ENCODE results near the gene PTPRG.
"Not testable (repeated sequence)": the region's sequence is repeated elsewhere in the genome, so short reads cannot be mapped to it uniquely, and the experiment has no call there.

PTPRG gene

DNA sequence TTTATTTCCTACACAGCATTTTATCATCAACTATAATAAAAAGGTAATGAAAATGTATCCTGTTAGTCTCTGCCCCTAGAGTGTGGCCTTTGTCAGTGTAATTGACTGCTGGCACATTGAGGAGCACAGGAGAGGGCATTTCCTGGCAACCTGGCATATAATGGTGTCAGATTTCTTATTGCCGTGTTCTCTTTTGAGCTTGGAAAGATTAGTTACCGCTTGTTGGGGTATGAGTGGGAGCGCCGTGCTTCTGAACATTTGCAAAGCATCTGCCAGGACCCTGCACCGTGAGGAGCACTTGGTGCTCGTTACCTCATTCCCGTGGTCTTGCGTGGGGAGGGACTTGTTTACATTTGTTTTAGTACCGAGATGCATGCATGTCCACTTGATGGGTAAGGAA, 124.4 kb downstream of the PTPRG start:
- no peak for DNase-seq (ENCODE audit: low spot score)

DNA sequence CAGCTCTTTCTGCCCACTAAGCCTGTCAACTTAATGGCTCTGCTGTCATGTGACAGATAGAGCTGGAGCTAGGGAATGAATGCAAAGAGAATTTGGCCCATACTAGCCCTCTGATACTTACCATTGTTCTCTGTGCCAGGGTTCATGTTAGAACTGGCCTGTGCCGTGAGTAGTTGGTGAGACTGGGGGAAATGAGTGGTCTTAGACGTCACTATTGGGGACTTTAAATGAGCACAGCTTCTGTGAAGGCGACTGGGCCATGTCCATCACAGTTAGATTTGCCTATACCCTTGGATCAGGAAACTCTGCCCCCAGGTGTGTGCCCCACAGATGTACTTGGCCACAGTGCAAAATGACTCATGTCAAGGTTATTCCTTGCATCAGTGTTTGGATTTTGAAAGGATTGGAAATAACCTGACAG, 124.9 kb downstream of the PTPRG start:
- no peak for DNase-seq (ENCODE audit: low spot score)

DNA sequence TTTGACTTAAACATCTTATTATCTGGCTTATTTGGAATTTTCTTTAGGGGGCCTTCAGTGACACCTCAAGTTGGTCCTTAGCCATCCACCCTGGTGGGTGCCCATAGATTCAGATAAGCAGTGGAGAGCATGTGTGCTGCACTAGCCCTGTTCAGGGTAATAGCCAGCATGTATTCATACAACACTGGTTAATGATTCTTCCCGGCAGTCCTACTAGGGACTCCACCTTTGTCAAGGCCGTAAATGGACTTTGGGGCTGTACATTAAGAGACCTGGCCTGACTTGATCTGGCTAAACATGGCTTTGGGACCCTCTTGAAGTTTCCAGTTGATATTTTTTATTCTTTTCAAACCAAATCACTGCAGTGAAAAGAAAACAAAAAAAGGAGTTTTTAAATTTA, 125.8 kb downstream of the PTPRG start:
- DNase-seq (ENCODE audit: low spot score), result no peak

DNA sequence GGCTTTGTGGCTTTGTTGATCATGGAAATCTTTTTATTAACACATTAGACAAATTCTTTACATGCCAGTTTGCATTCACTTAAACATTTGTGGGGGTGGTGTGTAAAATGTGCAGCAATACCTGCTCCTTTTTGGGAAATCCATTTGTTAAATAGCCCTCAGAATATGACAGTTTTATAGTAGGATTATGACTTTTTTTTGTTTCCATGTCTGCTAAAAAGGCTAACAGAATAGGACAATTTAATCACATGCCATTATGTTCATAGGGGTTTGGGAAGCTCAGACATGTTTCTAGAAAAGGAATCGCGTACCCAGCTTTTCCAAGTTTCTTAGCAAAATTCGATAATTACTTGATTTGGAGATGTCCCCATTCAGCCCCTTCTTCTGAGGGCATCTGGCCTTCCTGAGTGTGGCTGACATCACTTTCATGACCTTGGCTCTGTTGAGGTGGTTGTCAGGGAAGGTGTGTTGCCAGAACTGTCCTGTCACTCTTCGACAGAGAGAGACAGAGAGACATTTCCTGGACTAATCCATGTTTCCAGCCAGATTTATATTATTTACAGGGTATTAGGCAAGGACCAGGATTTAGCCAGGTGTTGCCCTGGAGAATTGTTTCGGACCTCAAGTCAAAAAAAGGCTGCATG, 126.4 kb downstream of the PTPRG start:
- no peak for DNase-seq (ENCODE audit: low spot score)

- DNase-seq (ENCODE audit: low spot score), result no peak
Observed at GRCh38 chr3:61688307-61688984, 127.1 kb downstream of the PTPRG start.

- no peak for DNase-seq (ENCODE audit: low spot score)
Observed at GRCh38 chr3:61690016-61690415, 128.6 kb downstream of the PTPRG start.

DNA sequence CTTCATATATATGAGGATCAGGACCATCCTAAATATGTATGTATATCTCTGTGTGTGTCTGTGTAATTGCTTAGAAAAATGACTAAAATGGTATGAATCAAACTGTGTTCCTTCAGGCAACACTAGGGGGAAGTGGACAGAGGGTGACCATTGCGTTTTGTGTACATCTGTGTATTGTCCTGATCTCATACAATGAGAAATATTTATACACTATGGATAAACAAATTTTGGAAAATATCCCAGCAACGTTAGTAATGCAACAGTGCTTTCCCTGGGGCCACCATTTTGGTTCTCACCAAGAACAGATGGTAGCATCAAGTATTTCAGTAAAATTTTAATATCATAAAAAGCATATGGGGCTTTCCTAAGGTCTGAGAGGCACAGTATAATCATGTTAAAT, 130.1 kb downstream of the PTPRG start:
- DNase-seq (ENCODE audit: low spot score), result no peak

DNA sequence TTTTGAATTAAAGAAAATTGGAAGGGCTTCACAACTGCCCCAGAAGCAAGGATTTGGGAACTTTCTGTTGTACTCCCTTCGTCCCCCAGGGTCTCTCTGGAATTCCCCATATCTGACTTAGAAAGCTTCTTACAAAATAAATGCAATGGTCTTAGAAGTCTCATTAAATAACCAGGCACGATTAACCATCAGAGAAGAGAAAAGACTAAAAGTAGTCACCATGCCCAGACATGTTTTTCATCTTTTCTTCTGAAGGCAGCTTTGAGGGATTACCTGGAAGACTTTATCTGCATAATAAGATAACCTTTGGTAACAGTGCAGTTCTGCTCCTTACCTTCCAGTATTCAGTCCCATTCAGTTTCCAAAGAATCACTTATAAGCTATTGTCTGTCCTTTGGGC, 135.9 kb downstream of the PTPRG start:
- no peak for DNase-seq (ENCODE audit: low spot score)

DNA sequence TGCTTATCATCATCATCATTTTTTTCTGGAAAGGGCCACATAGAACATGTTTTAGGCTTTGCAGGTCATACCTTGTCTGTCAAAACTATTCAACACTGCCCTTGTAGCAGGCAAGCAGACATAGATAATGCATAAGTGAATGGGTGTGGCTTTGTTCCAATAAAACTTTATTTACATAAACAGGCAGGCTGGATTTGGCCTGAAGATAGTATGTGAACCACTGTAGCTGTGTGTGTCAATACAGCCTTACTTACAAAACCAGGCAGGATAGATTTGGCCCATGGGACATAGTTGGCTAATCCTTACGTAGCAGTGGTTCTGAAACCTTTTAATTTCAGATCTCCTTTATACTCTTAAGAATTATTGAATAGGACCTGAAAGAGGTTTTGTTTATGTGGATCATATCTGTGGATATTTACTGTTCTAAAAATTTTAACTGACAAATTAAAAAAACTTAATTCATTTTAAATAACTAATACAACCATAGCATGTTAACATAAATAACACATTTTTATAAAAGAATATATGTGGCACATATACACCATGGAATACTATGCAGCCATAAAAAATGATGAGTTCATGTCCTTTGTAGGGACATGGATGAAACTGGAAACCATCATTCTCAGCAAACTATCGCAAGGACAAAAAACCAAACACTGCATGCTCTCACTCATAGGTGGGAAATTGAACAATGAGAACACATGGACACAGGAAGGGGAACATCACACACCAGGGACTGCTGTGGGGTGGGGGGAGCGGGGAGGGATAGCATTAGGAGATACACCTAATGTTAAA, 137.1 kb downstream of the PTPRG start:
- DNase-seq (ENCODE audit: low spot score), result not testable (repeated sequence)

DNA sequence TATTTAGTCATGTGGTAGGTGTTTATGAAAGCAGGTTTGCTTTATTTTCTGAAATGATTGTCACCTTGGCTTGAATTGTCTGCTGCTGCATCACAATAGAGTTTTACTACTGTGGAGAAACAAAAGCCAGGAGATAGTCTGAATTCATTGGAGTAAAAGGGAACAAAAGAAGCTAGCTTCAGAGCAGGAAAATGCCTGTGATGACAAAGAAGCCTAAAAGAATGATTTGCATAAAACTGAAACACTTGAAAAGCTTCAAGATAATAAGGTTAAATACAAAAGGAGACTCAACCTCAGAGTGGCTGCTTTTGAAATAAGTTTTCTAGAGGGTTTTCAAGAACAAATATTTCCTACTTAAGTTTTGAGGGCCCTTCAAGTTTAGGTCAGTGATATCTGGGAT, 138.3 kb downstream of the PTPRG start:
- no peak for DNase-seq (ENCODE audit: low spot score)

DNA sequence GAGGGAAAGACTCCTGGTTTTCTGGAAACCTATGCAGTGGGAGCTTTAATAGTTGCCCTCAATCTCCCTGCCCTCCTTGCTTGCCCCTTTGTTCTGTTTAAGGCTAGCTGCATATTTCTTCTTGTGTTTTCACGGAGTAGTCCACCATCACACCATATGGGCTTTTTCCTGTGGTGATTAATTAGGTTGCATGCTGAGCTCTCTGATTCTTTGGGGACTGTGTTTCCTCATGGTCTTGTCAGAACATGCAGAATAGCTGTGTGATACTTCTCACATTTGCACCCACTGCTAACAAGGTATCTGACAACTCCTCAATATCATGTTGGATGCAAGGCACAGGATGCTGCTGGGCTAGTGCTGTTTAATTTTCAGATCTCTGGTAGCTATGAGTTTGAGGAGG, 139.6 kb downstream of the PTPRG start:
- DNase-seq (ENCODE audit: low spot score), result no peak

- DNase-seq (ENCODE audit: low spot score), result no peak
Observed at GRCh38 chr3:61702453-61702852, 141.1 kb downstream of the PTPRG start.

DNA sequence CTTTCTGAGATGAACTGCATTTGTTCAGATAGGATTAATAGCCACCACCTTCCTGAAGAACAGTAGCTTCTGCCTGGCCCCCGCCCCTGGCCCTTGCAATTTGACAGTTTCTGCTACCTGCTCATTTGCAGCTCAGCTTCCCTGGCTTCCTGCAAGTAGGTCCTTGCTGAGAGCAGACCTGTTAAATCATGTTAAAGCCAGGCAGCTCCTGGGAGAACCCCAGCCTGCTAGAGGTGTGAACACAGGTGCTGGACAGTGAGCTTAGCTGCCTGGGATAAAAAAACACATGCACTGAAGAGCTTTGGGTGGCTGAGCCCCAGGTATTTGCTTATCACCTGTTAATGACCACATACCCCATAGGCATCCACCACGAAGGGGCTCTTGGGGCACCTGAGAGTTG, 143.4 kb downstream of the PTPRG start:
- no peak for DNase-seq (ENCODE audit: low spot score)

GRCh38 chr3:61707492-61707891, 146.1 kb downstream of the PTPRG start:
- no peak for DNase-seq (ENCODE audit: low spot score)

DNA sequence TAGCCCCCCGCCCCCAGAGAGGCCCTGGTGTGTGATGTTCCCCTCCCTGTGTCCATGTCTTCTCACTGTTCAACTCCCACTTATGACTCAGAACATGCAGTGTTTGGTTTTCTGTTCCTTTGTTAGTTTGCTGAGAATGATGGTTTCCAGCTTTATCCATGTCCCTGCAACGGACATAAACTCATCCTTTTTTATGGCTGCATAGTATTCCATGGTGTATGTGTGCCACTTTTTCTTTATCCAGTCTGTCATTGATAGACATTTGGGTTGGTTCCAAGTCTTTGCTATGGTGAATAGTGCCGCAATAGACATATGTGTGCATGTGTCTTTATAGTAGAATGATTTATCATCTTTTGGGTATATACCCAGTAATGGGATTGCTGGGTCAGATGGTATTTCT, 149.5 kb downstream of the PTPRG start:
- DNase-seq (ENCODE audit: low spot score), result not testable (repeated sequence)

GRCh38 chr3:61714225-61714624, 152.9 kb downstream of the PTPRG start:
- DNase-seq (ENCODE audit: low spot score), result no peak

- DNase-seq (ENCODE audit: low spot score), result no peak
Observed at GRCh38 chr3:61715886-61716527, 154.6 kb downstream of the PTPRG start.

DNA sequence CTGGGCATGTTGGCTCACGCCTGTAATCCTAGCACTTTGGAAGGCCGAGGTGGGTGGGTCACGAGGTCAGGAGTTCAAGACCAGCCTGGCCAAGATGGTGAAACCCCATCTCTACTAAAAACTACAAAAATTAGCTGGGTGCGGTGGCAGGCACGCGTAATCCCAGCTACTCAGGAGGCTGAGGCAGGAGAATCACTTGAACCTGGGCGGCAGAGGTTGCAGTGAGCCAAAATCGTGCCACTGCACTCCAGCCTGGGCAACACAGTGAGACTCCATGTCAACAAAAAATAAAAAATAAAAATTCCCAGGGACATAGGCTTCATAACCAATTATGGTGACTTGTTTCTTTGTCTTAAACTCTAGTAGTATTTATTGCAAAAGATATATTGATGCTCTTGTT, 155.3 kb downstream of the PTPRG start:
- not testable (repeated sequence) for DNase-seq (ENCODE audit: low spot score)

DNA sequence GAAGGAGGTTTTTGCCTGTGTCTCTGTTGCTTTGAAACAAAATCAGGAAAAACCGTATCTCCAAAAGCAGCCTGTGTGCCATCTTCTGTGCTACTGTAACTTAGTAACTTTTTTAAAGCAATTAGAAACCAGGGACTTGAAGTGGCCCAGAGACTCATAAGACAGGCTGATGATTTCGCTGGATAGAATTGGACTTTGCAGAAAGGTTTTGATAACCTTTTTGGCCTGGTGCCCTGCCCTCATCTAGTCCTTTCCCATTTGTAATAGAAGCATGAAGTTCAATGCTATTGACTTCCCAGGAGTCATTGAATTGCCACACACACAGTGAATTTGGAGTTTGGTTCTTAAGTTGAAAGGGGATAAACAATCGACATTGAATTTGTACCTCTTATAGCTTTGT, 157.2 kb downstream of the PTPRG start:
- DNase-seq (ENCODE audit: low spot score), result no peak

DNA sequence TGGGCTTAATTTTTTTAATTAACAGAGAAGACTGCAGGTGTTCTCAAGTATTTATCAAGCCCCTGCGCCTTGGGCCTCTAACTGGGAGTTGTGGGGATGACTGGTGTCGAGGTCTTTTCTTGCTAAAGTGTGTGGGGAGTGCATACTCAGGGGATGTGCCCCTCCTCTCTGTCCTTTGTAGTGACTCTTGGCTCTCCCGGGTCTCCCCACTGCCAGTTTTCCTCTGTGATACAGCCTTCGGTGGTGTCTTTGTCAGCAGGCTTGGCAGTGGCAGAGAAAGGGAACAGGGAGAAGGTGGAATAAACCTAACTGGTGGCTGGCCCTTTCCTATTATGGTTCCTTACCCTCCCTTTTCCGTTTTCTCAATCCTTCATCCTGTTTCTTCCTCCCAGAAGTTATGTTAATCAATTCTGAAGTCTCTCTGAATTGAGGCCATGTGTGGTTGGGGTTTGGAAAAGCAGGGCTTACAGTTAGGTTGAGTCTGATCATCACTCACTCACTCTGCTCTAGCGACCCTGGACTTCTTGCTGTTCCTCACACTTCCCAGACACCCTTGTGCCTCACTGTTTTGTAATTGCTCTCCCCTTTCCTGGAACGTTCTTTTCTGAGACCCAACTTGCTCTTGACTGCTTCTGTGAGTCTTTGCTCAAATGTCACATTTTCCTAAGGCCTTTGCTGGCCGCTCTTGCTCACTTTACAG, 158.1 kb downstream of the PTPRG start:
- DNase-seq (ENCODE audit: low spot score), result no peak

- DNase-seq (ENCODE audit: low spot score), result no peak
Observed at GRCh38 chr3:61723038-61723437, 161.7 kb downstream of the PTPRG start.

GRCh38 chr3:61724183-61724582, 162.8 kb downstream of the PTPRG start:
- no peak for DNase-seq (ENCODE audit: low spot score)

All from HuH-7.5 (cell line).